ENCODE measurements around the gene COPB2.

- TF ChIP-seq CTCF (optimal IDR thresholded peaks at IDR 0.05 in 1 of 3, IDR thresholded peaks at IDR 0.05 in 1 of 3, conservative IDR thresholded peaks at IDR 0.05 in 1 of 3; ENCODE audit: extremely low read depth in 1 of 3, insufficient read depth in 2 of 3, low read length in 3 of 3) (no peak), EZH2 (IDR thresholded peaks at IDR 0.05; ENCODE audit: low read length) (no peak)
Observed at GRCh38 chr3:139328356-139328755, 61.1 kb downstream of the COPB2 start.
